Measurements from ENCODE around the gene ACOX3. TPM values are rescaled to one million over a fixed set of nuclear protein-coding genes. Genes with fewer than 3 reads are reported as not detected.

ACOX3 gene
- total RNA-seq, 1 experiment from 2014 or later: 12.2 TPM

DNA sequence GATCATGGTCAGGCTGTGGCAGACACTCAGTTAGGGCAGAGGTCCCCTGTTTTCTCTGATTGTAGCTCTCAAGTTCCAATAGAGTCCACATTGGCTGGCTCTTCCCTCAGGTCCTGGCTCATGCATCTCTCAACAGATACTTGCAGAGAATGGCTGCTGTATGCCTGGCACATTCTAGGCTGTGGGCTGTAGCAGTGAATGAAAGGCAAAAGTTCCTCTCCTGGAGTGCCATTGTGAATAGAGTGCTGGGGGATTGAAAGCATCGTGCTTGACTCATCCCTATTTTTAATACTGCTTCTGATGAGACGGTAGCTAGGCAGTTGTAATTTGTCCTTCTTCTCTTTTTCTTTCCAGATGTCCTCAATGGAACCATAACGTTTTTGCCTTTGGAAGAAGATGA, 5.6 kb upstream of the ACOX3 start:
- POLR2A ChIA-PET (ENCODE audit: unreplicated experiment): no interaction called here
- intact Hi-C loops (cut with micrococcal nuclease): no loop called here

DNA sequence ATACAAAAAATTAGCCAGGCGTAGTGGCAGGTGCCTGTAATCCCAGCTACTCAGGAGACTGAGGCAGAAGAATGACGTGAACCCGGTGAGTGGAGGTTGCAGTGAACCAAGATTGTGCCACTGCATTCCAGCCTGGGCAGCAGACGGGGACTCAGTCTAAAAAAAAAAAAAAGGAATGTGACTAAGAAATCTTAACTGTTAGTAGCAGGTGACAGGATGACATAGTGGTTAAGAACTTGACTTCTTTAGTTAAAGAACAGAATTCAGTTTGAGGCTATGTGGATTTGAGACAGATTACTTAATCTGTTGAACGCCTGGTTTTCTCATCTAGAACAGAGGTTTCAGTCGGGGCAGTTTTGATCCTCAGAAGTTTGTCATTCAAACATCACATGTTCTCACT, 3.3 kb upstream of the ACOX3 start:
- no peak for DNase-seq
- Histone ChIP-seq H4K20me1 (ENCODE audit: low read length) (peaks cover 11% of the 10 kb centered on the region; the same call in 1 of the 2 replicates), H3K9me2 (replicated peaks; ENCODE audit: low read length) (no peaks in the 10 kb centered on the region), H2AFZ (ENCODE audit: low read length) (no peak overlapping the region), H3K4me3 (ENCODE audit: low read length) (no peak overlapping the region), H3K27ac (ENCODE audit: low read length) (no peak overlapping the region), H3K4me1 (ENCODE audit: insufficient read depth, low read length) (peaks cover 21% of the 10 kb centered on the region), H3K79me2 (ENCODE audit: low read length) (peaks cover 69% of the 10 kb centered on the region), H3F3A (ENCODE audit: low read length, unreplicated experiment) (no peaks in the 10 kb centered on the region), H3K9ac (ENCODE audit: low read length) (no peak overlapping the region), H3K9me3 (ENCODE audit: low read length) (no peaks in the 10 kb centered on the region), H3K27me3 (ENCODE audit: low read length) (no peaks in the 10 kb centered on the region), H3K36me3 (ENCODE audit: low read depth, low read length) (no peaks in the 10 kb centered on the region), H3K4me2 (ENCODE audit: low read length) (peak overlapping the region; percentile 98; the same call in 1 of the 2 replicates)
- intact Hi-C loops (cut with micrococcal nuclease): no loop called here
- ChIA-PET CTCF (no interaction called here), POLR2A (ENCODE audit: unreplicated experiment) (no interaction called here)
- no peak for ATAC-seq
- TF ChIP-seq CTCF (conservative IDR thresholded peaks at IDR 0.05; ENCODE audit: low read depth, low read length) (no peak), EZH2 (IDR thresholded peaks at IDR 0.05; ENCODE audit: low read length, unreplicated experiment) (no peak), EZH2phosphoT487 (IDR thresholded peaks at IDR 0.05; ENCODE audit: borderline replicate concordance, low read length) (no peak)
- no TSS peak for BruUV-seq (replicated peaks)

More for the DNA sequence above, 5.6 kb upstream of the ACOX3 start:
- H3K9ac ChIP-seq (ENCODE audit: low read length): no peak overlapping the region
- H3K27ac ChIP-seq (ENCODE audit: low read length): no peak overlapping the region
- no peaks in the 10 kb centered on the region; the same call in 1 of the 2 replicates for H3K36me3 ChIP-seq (ENCODE audit: low read depth, low read length)
- no peaks in the 10 kb centered on the region for H3K27me3 ChIP-seq (ENCODE audit: low read length)
- H3K4me3 ChIP-seq (ENCODE audit: low read length): no peak overlapping the region
- H3K4me1 ChIP-seq (ENCODE audit: insufficient read depth, low read length): peaks cover 10% of the 10 kb centered on the region; the same call in 1 of the 2 replicates
- DNase-seq (no peak), ATAC-seq (no peak)
- H3K4me2 ChIP-seq (ENCODE audit: low read length): no peak overlapping the region
- no TSS peak for BruUV-seq (replicated peaks)
- TF ChIP-seq EZH2phosphoT487 (IDR thresholded peaks at IDR 0.05; ENCODE audit: borderline replicate concordance, low read length) (no peak), EZH2 (IDR thresholded peaks at IDR 0.05; ENCODE audit: low read length, unreplicated experiment) (no peak), CTCF (conservative IDR thresholded peaks at IDR 0.05; ENCODE audit: low read depth, low read length) (no peak)
- H3K9me3 ChIP-seq (ENCODE audit: low read length): no peaks in the 10 kb centered on the region
- no peaks in the 10 kb centered on the region for H3F3A ChIP-seq (ENCODE audit: low read length, unreplicated experiment)
- H3K9me2 ChIP-seq (replicated peaks; ENCODE audit: low read length): no peaks in the 10 kb centered on the region
- H4K20me1 ChIP-seq (ENCODE audit: low read length): peaks cover 11% of the 10 kb centered on the region; the same call in 1 of the 2 replicates
- H3K79me2 ChIP-seq (ENCODE audit: low read length): peaks cover 50% of the 10 kb centered on the region
- CTCF ChIA-PET: no interaction called here
- no peak overlapping the region for H2AFZ ChIP-seq (ENCODE audit: low read length)

DNA sequence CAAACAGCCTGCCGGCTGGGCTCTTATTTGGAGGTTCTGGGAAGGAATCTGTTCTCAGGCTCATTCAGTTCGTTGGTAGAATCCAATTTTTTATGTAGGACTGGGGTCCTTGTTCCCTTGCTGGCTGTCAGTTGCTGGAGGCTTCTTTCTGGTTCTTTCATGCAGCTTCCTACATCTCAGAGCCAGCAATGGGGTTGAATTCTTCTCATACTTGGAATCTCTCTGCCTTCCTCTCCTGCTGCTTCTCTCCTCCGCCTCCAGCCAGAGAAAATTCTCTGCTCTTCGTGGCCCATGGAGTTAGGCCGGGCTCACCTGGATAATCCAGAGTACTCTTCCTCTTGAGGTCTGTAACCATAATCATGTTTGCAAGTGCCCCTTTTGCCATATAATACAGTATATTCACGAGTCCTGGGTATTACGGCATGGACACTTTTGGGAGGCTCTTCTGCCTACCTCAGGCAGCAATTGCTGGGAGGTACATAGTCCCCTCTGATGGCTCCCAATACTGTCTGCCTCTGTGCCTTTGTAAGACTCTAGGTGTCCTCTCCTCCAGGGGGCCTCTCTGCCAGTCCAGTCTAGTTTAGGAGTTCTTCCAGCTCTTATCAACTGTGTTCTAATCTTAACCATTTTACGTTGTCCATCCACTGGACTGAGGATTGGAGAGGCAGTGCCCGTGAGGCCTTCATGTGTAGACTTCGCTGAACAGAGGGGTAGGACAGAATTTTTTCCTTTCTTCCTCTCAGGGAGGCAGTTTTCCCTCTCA, 2.3 kb upstream of the ACOX3 start:
- Histone ChIP-seq H3K4me1 (ENCODE audit: insufficient read depth, low read length) (peaks cover 23% of the 10 kb centered on the region), H4K20me1 (ENCODE audit: low read length) (peaks cover 11% of the 10 kb centered on the region; the same call in 1 of the 2 replicates), H3K79me2 (ENCODE audit: low read length) (peaks cover 72% of the 10 kb centered on the region), H3K9ac (ENCODE audit: low read length) (peak overlapping the region; percentile 84; the same call in 1 of the 2 replicates), H3K9me2 (replicated peaks; ENCODE audit: low read length) (no peaks in the 10 kb centered on the region), H3K9me3 (ENCODE audit: low read length) (no peaks in the 10 kb centered on the region), H3F3A (ENCODE audit: low read length, unreplicated experiment) (no peaks in the 10 kb centered on the region), H3K36me3 (ENCODE audit: low read depth, low read length) (no peaks in the 10 kb centered on the region), H3K4me2 (ENCODE audit: low read length) (peak overlapping the region; percentile 98), H3K27me3 (ENCODE audit: low read length) (no peaks in the 10 kb centered on the region), H2AFZ (ENCODE audit: low read length) (no peak overlapping the region), H3K27ac (ENCODE audit: low read length) (no peak overlapping the region), H3K4me3 (ENCODE audit: low read length) (peak overlapping the region; percentile 100)
- TF ChIP-seq CTCF (conservative IDR thresholded peaks at IDR 0.05; ENCODE audit: low read depth, low read length): no peak
- no peak for TF ChIP-seq EZH2phosphoT487 (IDR thresholded peaks at IDR 0.05; ENCODE audit: borderline replicate concordance, low read length)
- no peak for TF ChIP-seq EZH2 (IDR thresholded peaks at IDR 0.05; ENCODE audit: low read length, unreplicated experiment)
- ATAC-seq (no peak), DNase-seq (no peak)
- no TSS peak for BruUV-seq (replicated peaks)
- ChIA-PET POLR2A (ENCODE audit: unreplicated experiment) (no interaction called here), CTCF (no interaction called here)
- intact Hi-C loops (cut with micrococcal nuclease): no loop called here
